IMR-90 (cell line): ENCODE measurements around the gene TMEM33. TPM values are rescaled to one million over a fixed set of nuclear protein-coding genes. Genes with fewer than 3 reads are reported as not detected.

ENCODE experiments used
- ATAC-seq: fragments of 200-7000 bp; cut with Tn5 transposase; 2 replicates; pipeline ENCODE4 v1.9.1; 2020; ENCODE audit warnings: low read depth, mild to moderate bottlenecking, moderate library complexity
- BruUV-seq: library from RNA; stranded (reverse); fragments of 400-500 nt; replicated peaks from 2 replicates; lab custom pipeline; 2021; lab: Mats Ljungman, UMichigan
- CTCF ChIA-PET: fragments of 300-600 bp; formaldehyde crosslinking; extraction: SDS; loops from one replicate; lab custom pipeline; 2021; ENCODE audit warnings: antibody characterized with exemption; lab: Yijun Ruan, JAX
- POLR2A ChIA-PET: fragments of 300-600 bp; sonication (Branson Sonifier 250); formaldehyde crosslinking; loops from one replicate; lab custom pipeline; 2022; ENCODE audit warnings: antibody characterized with exemption; ENCODE audit not compliant: unreplicated experiment; lab: Charles Lee
- DNase-seq: peaks from one replicate; pipeline ENCODE4 v3.0.0; 2013
- H2AFZ ChIP-seq: replicated peaks from 2 replicates; pipeline ENCODE3; 2013; ENCODE audit warnings: low read length, mild to moderate bottlenecking; ENCODE audit not compliant: poor library complexity
- H2AK5ac ChIP-seq: 2 replicates; pipeline ENCODE4 v1.6.1; 2013; ENCODE audit warnings: low read depth, low read length, inconsistent platforms
- H2AK9ac ChIP-seq: replicated peaks from 2 replicates; pipeline ENCODE3; 2013; ENCODE audit warnings: mild to moderate bottlenecking, low read depth, low read length, moderate library complexity; ENCODE audit not compliant: poor library complexity
- H2BK120ac ChIP-seq: 2 replicates; pipeline ENCODE4 v1.6.1; 2013; ENCODE audit warnings: low read depth, low read length, inconsistent platforms
- H2BK15ac ChIP-seq: 3 replicates; pipeline ENCODE4 v1.6.1; 2013; ENCODE audit warnings: low read depth, low read length, inconsistent platforms
- H2BK20ac ChIP-seq: 2 replicates; pipeline ENCODE4 v1.6.1; 2013; ENCODE audit warnings: low read depth, mild to moderate bottlenecking, inconsistent platforms, low read length, moderate library complexity
- H2BK5ac ChIP-seq: 2 replicates; pipeline ENCODE4 v1.6.1; 2013; ENCODE audit warnings: mild to moderate bottlenecking, low read depth, low read length, inconsistent platforms; ENCODE audit not compliant: poor library complexity, severe bottlenecking
- H3K14ac ChIP-seq: replicated peaks from 2 replicates; pipeline ENCODE4 v1.6.1; 2013; ENCODE audit warnings: low read depth, low read length, inconsistent platforms
- H3K18ac ChIP-seq: 2 replicates; pipeline ENCODE4 v1.6.1; 2013; ENCODE audit warnings: low read depth, low read length, control low read depth
- H3K23ac ChIP-seq: 2 replicates; pipeline ENCODE4 v1.6.1; 2013; ENCODE audit warnings: low read depth, low read length, inconsistent platforms
- H3K27ac ChIP-seq: 2 replicates; pipeline ENCODE4 v1.5.1; 2013; ENCODE audit warnings: mild to moderate bottlenecking, control low read depth, low read length; ENCODE audit not compliant: insufficient read depth
- H3K27me3 ChIP-seq: 2 replicates; pipeline ENCODE4 v1.6.1; 2013; ENCODE audit warnings: low read length; ENCODE audit not compliant: control insufficient read depth, insufficient read depth
- H3K36me3 ChIP-seq: 2 replicates; pipeline ENCODE4 v1.6.1; 2013; ENCODE audit warnings: low read length, mixed read lengths; ENCODE audit not compliant: control insufficient read depth, insufficient read depth
- H3K4ac ChIP-seq: 2 replicates; pipeline ENCODE4 v1.6.1; 2013; ENCODE audit warnings: low read depth, low read length, inconsistent platforms
- H3K4me1 ChIP-seq: 2 replicates; pipeline ENCODE4 v1.6.1; 2013; ENCODE audit warnings: low read length, mixed read lengths; ENCODE audit not compliant: control insufficient read depth, insufficient read depth
- H3K4me2 ChIP-seq: 2 replicates; pipeline ENCODE4 v1.6.1; 2013; ENCODE audit warnings: low read depth, mild to moderate bottlenecking, control low read depth, low read length, moderate library complexity
- H3K4me3 ChIP-seq: 2 replicates; pipeline ENCODE4 v1.5.1; 2013; ENCODE audit warnings: low read depth, mild to moderate bottlenecking, control low read depth, low read length, moderate library complexity; ENCODE audit not compliant: insufficient read depth
- H3K56ac ChIP-seq: 2 replicates; pipeline ENCODE4 v1.6.1; 2013; ENCODE audit warnings: low read length, inconsistent platforms; ENCODE audit not compliant: insufficient read depth; ENCODE audit errors: extremely low read depth
- H3K79me1 ChIP-seq, 2 experiments: 2 replicates each; pipeline ENCODE4 v1.6.1; 2013; ENCODE audit warnings: low read length in 2 of 2, inconsistent platforms in 1 of 2, low read depth in 1 of 2
- H3K9ac ChIP-seq: 2 replicates; pipeline ENCODE4 v1.6.1; 2013; ENCODE audit warnings: low read depth, low read length, control low read depth
- H3K9me1 ChIP-seq: 2 replicates; pipeline ENCODE4 v1.6.1; 2013; ENCODE audit warnings: low read length, inconsistent platforms; ENCODE audit not compliant: insufficient read depth
- H3K9me3 ChIP-seq: 2 replicates; pipeline ENCODE4 v1.6.1; 2013; ENCODE audit warnings: low read length; ENCODE audit not compliant: control insufficient read depth, insufficient read depth
- H4K20me1 ChIP-seq: 2 replicates; pipeline ENCODE4 v1.6.1; 2013; ENCODE audit warnings: low read length, inconsistent platforms; ENCODE audit not compliant: insufficient read depth
- H4K5ac ChIP-seq: 2 replicates; pipeline ENCODE4 v1.6.1; 2013; ENCODE audit warnings: mild to moderate bottlenecking, low read depth, low read length, control low read depth
- H4K8ac ChIP-seq, 2 experiments: 2 replicates each; pipeline ENCODE4 v1.6.1; 2013; ENCODE audit warnings: low read depth in 2 of 2, low read length in 2 of 2, control low read depth in 1 of 2, inconsistent platforms in 1 of 2
- H4K91ac ChIP-seq: 2 replicates; pipeline ENCODE4 v1.6.1; 2013; ENCODE audit warnings: low read depth, low read length, inconsistent platforms; ENCODE audit not compliant: insufficient read depth
- FOS ChIP-seq: fragments of 150-350 bp; IDR thresholded peaks from 2 replicates; pipeline ENCODE4 v1.6.1; 2016; ENCODE audit warnings: low read depth, low read length
- MAFK ChIP-seq: IDR thresholded peaks from 2 replicates; pipeline ENCODE4 v1.6.1; 2012; ENCODE audit warnings: low read depth, low read length, improper control_type of control experiment
- MAZ ChIP-seq: IDR thresholded peaks from 2 replicates; pipeline ENCODE4 v1.6.1; 2012; ENCODE audit warnings: low read depth, mild to moderate bottlenecking, low read length, improper control_type of control experiment, moderate library complexity, borderline replicate concordance
- MXI1 ChIP-seq: IDR thresholded peaks from 2 replicates; pipeline ENCODE4 v1.6.1; 2012; ENCODE audit warnings: low read depth, mild to moderate bottlenecking, low read length, moderate library complexity, borderline replicate concordance
- NFE2L2 ChIP-seq: fragments of 150-350 bp; IDR thresholded peaks from 2 replicates; pipeline ENCODE4 v1.6.1; 2016; ENCODE audit warnings: low read depth, mild to moderate bottlenecking, low read length
- RAD21 ChIP-seq: IDR thresholded peaks from 2 replicates; pipeline ENCODE4 v1.6.1; 2012; ENCODE audit warnings: low read length, improper control_type of control experiment
- RCOR1 ChIP-seq: IDR thresholded peaks from 2 replicates; pipeline ENCODE4 v1.6.1; 2012; ENCODE audit warnings: mild to moderate bottlenecking, low read length, improper control_type of control experiment; ENCODE audit not compliant: insufficient replicate concordance
- RFX5 ChIP-seq: IDR thresholded peaks from 2 replicates; pipeline ENCODE4 v1.8.0; 2012; ENCODE audit warnings: low read depth, mild to moderate bottlenecking, low read length, moderate library complexity
- USF2 ChIP-seq: fragments of 150-350 bp; IDR thresholded peaks from 2 replicates; pipeline ENCODE4 v1.6.1; 2017; ENCODE audit warnings: mild to moderate bottlenecking, antibody characterized with exemption, low read length, low read depth
- dilution Hi-C: fragments of 300-500 bp; cut with HindIII; formaldehyde crosslinking; loops from one replicate; pipeline ENCODE4 v1.14.3; 2018; ENCODE audit warnings: low sequenced_read_pairs; ENCODE audit not compliant: unreplicated experiment
- in situ Hi-C: fragments of 300-500 bp; cut with MboI; formaldehyde crosslinking; loops from 3 replicates; pipeline ENCODE4 v1.14.3; 2019; ENCODE audit warnings: low sequenced_read_pairs, inconsistent platforms, mixed read lengths
- intact Hi-C: fragments of 100-400 bp; cut with micrococcal nuclease; formaldehyde crosslinking; loops from 2 replicates; pipeline ENCODE4 v1.10.0; 2022
- polyA plus RNA-seq, 3 experiments: library from polyadenylated mRNA; depleted of rRNA; stranded (reverse); fragments of >200 nt; gene quantifications; 2 replicates each; pipeline ENCODE4 v1.2.3, GENCODE V29; 2012; ENCODE audit warnings: low replicate concordance in 1 of 3
- total RNA-seq: library from RNA; depleted of rRNA; stranded (reverse); fragments of >200 nt; gene quantifications from 2 replicates; pipeline ENCODE4 v1.2.3, GENCODE V29; 2012
- TF ChIP-seq, protein P1 (sequence below): fragments of 150-350 bp; IDR thresholded peaks from 2 replicates; pipeline ENCODE4 v1.6.1; 2016; ENCODE audit warnings: low read depth, mild to moderate bottlenecking, low read length, moderate library complexity, borderline replicate concordance

Gene TMEM33
- total and polyA plus RNA-seq, 2 of the 4 experiments (the other 2 are of a cell fraction): 23.6 to 45.5 TPM

DNA sequence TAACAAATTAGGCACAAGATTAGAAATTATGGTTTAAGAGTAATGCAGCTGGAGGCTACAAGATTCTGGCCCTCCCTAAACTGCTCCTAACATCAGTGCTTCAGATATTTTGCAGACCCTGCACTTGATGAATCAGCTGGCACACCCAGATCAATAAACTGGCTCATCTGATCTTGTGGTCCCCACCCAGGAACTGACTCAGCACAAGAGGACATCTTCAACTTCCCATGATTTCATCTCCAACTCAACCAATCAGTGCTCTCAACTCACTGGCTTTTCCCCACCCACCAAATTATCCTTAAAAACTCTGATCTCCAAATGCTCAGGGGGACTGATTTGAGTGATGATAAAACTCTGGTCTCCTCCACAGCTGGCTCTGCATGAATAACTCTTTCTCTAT, 21.7 kb upstream of the TMEM33 start:
- Histone ChIP-seq H2AK9ac (no peak overlapping the region), H3K4me1 (no peaks in the 10 kb centered on the region), H3K4me3 (no peak overlapping the region), H3K36me3 (no peaks in the 10 kb centered on the region), H3K23ac (no peak overlapping the region), H3K18ac (no peak overlapping the region), H3K14ac (no peak overlapping the region), H2BK15ac (no peak overlapping the region), H3K9me3 (no peaks in the 10 kb centered on the region), H4K20me1 (no peaks in the 10 kb centered on the region), H4K8ac (no peak overlapping the region), H2BK20ac (no peak overlapping the region), H4K91ac (no peak overlapping the region), H3K27ac (no peak overlapping the region), H3K79me1 (no peaks in the 10 kb centered on the region), H2BK120ac (no peak overlapping the region), H3K9ac (no peak overlapping the region), H2AK5ac (no peak overlapping the region), H2AFZ (no peak overlapping the region), H3K4me2 (no peak overlapping the region), H3K56ac (no peak overlapping the region), H3K9me1 (no peaks in the 10 kb centered on the region), H3K4ac (no peak overlapping the region), H2BK5ac (no peak overlapping the region), H3K27me3 (no peaks in the 10 kb centered on the region), H4K5ac (no peak overlapping the region)
- no TSS peak for BruUV-seq
- in situ Hi-C loops (no loop called here), dilution Hi-C loops (no loop called here), intact Hi-C loops (no loop called here)
- ATAC-seq (no peak), DNase-seq (no peak)
- no peak for TF ChIP-seq FOS
- no peak for TF ChIP-seq MXI1
- TF ChIP-seq, protein P1, sequence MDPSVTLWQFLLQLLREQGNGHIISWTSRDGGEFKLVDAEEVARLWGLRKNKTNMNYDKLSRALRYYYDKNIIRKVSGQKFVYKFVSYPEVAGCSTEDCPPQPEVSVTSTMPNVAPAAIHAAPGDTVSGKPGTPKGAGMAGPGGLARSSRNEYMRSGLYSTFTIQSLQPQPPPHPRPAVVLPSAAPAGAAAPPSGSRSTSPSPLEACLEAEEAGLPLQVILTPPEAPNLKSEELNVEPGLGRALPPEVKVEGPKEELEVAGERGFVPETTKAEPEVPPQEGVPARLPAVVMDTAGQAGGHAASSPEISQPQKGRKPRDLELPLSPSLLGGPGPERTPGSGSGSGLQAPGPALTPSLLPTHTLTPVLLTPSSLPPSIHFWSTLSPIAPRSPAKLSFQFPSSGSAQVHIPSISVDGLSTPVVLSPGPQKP: no peak
- no peak for TF ChIP-seq RFX5
- no peak for TF ChIP-seq NFE2L2
- no peak for TF ChIP-seq RAD21
- TF ChIP-seq USF2: no peak
- TF ChIP-seq MAZ: no peak
- TF ChIP-seq RCOR1: no peak
- TF ChIP-seq MAFK: no peak
- ChIA-PET CTCF (no interaction called here), POLR2A (no interaction called here)
